ENCODE data around the gene GLB1L2. TPM values are rescaled to one million over a fixed set of nuclear protein-coding genes. Genes with fewer than 3 reads are reported as not detected.

The GLB1L2 gene
- total RNA-seq, 5 donors from 2014 or later (not counting 1 experiment from before 2014, with no cell fraction given) = 1.4 to 3.6 (median 2.3) TPM

DNA sequence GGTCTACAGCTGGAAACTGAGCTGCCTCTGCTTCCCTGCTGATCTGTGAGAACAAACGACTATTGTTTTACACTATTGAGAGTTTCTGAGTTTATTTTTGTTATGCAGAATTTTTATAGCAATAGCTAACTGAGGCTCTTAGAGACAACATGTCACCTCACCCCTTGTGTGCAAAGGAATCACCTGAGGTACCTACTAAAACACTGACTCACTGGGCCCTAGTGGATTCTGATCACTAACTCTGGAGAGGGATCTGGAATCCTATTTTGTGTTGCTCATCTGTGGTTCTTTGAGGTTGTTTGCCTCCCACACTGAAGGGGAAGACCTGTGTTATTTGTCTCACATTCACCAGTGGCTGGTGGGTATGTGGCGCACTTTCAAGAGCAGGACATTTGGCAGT is 93.6 kb downstream of the GLB1L2 start:
- H3K27me3 Mint-ChIP-seq = peaks cover 13 to 26% of the 10 kb centered on the region in 2 donors
- no peaks in the 10 kb centered on the region for H3K36me3 ChIP-seq (ENCODE audit: control insufficient read depth in 2 of 2, extremely low read depth in 1 of 2, insufficient read depth in 1 of 2, low read length in 1 of 2)
- H3K4me1 Mint-ChIP-seq = no peaks in the 10 kb centered on the region
- H3K27me3 ChIP-seq (replicated peaks in 1 of 2; ENCODE audit: control insufficient read depth in 2 of 2, extremely low read depth in 1 of 2, insufficient read depth in 2 of 2, low read length in 1 of 2) = peaks cover 0 to 24% of the 10 kb centered on the region in 2 experiments
- H3K4me3 ChIP-seq (ENCODE audit: control insufficient read depth in 1 of 2, extremely low read depth in 1 of 2, low read length in 1 of 2) = no peak overlapping the region
- POLR2A ChIA-PET = no interaction called here
- no peak overlapping the region for H3K4me3 Mint-ChIP-seq
- no peak overlapping the region for H3K27ac Mint-ChIP-seq
- no CpG with 5 or more reads among the region's 2 CpGs for WGBS (ENCODE audit: insufficient coverage)
- DNase-seq = no peak
- H3K36me3 Mint-ChIP-seq = no peaks in the 10 kb centered on the region
- no peaks in the 10 kb centered on the region for H3K9me3 Mint-ChIP-seq
- CTCF ChIA-PET = no interaction called here
- no peak overlapping the region for H3K27ac ChIP-seq (ENCODE audit: low read length)
- H3K4me1 ChIP-seq (ENCODE audit: control insufficient read depth in 1 of 2, extremely low read depth in 1 of 2, insufficient read depth in 2 of 2, low read length in 2 of 2) = no peaks in the 10 kb centered on the region
- ATAC-seq (replicated peaks in 1 of 4) = no peak
- H3K9me3 ChIP-seq = no peaks in the 10 kb centered on the region

Other genes starting within 250 kb of the GLB1L2 start
- gene NCAPD3, start 108.0 kb upstream of the GLB1L2 start, total RNA-seq = 10 to 100 TPM; 33.7 to 41.9 (median 36.8) TPM
- 10 to 100 TPM; 60.3 to 65.1 (median 62.7) TPM for gene VPS26B, start 107.3 kb upstream of the GLB1L2 start, total RNA-seq
- 10 to 100 TPM; 37.5 to 57.6 (median 55.5) TPM for gene THYN1, start 78.6 kb upstream of the GLB1L2 start, total RNA-seq
- gene ACAD8, start 78.4 kb upstream of the GLB1L2 start, total RNA-seq = 10 to 100 TPM; 22.1 to 40.2 (median 38.2) TPM
- 1 to 10 TPM; 1.3 to 2.8 (median 1.9) TPM for gene GLB1L3, start 55.6 kb upstream of the GLB1L2 start, total RNA-seq
- gene B3GAT1, start 80.3 kb downstream of the GLB1L2 start, total RNA-seq = 1 to 10 TPM in 4 of 5 donors, under 1 TPM in 1; 0.38 to 6.1 (median 1.3) TPM

Data from T-cell (primary cell).